Stimulated activated CD4-positive, alpha-beta T cell treated with anti-CD3 and anti-CD28 coated beads, TNF-alpha, amount 100 ng/mL, for 1 hour (primary cell): ENCODE results near the gene MYO1F.
"Not testable (repeated sequence)": the region's sequence is repeated elsewhere in the genome, so short reads cannot be mapped to it uniquely, and the experiment has no call there.

ENCODE experiments used
- DNase-seq, 3 donors: peaks; one replicate each; pipeline ENCODE4 v3.0.0-alpha.2; 2020; ENCODE audit warnings: low read depth in 3 of 3, low spot score in 1 of 3

MYO1F gene

DNA sequence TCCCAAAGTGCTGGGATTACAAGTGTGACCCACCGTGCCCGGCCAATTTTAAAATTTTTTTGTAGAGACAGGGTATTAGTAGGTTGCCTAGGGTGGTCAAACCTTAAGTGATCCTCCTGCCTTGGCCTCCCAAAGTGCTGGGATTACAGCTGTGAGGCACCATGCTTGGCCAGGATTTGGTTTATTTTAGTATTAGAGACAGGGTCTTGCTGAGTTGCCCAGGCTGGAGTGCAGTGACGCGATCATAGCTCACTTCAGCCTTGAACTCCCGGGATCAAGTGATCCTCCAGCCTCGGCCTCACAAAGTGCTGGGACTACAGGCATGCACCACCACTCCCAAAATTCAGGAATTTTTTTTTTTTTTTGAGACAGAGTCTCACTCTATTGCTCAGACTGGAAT is 57.9 kb downstream of the MYO1F start:
- no peak for DNase-seq

DNA sequence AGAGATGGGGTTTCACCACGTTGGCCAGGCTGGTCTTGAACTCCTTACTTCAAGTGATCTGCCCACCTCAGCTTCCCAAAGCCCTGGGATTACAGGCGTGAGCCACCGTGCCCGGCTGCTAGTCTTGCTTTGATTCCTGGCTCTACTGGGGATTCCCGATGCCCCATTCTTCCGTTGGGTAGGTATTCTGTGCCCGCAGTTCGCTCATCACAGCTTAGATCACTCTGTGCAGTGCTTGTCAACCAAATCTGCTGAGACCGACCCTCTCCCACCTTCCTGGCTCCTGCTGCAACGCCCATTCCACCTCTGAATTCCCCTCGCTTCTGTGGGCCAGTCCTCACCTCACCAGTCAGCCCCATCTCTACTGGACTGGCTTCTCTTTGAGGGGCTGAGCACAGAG is 58.7 kb downstream of the MYO1F start:
- DNase-seq = no peak

DNA sequence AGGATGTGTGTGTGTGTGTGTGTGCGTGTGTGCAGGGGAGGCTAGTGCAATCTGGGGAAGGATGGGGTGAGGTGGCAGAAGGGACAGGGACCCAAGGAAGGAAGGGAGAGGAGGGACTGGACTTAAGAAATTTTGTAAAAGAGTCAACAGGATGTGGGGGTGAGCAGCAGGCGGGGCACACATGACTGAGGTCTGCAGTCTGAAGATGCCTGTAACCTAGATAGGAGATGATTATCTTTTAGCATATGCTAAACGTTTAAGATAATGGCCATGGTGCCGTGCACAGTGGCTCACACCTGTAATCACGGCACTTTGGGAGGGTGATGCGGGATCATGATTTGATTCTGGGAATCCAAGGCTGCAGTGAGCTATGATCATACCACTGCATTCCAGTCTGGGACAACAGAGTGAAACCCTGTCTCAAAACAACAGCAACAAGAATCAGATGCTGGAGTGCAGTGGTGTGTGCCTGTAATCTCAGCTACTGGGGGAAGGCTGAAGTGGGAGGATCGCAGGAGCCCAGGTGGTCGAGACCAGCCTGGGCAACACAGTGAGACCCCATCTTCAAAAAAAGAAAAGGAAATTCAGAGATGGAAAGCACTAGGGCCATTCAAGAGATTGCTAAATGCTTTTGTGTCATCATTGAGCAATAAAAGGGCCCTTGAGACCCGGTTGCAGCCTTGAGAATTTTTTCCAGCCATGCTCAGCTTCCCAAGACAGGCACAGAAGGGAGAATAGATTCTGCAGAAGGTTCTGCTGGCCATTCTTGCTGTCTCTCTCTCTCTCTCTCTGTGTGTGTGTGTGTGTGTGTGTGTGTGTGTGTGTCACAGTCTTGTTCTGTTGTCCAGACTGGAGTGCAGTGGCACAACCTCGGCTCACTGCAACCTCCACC is 59.4 kb downstream of the MYO1F start:
- DNase-seq = peak in 1 of 3 donors; percentile 39

DNA sequence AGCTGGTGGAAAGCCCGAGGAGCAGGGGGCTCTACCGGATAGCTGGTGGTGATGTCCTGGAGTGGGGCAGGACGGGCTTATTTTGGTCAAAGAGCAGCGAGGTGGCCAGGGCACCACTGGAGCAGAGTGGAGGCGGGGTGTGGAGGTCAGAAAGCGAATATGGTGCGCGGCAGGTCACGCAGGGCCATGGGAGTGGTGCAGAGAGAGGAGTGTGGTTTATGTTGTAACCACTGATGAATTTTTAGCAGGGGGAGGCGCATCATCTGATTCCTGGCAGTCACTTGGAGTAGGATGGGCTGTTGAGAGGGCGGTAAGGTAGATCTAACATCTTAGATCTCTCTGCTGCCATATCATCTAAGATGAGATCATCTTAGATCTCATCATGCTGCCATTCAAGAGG is 61.9 kb downstream of the MYO1F start:
- peak in 1 of 3 donors; percentile 29 for DNase-seq

DNA sequence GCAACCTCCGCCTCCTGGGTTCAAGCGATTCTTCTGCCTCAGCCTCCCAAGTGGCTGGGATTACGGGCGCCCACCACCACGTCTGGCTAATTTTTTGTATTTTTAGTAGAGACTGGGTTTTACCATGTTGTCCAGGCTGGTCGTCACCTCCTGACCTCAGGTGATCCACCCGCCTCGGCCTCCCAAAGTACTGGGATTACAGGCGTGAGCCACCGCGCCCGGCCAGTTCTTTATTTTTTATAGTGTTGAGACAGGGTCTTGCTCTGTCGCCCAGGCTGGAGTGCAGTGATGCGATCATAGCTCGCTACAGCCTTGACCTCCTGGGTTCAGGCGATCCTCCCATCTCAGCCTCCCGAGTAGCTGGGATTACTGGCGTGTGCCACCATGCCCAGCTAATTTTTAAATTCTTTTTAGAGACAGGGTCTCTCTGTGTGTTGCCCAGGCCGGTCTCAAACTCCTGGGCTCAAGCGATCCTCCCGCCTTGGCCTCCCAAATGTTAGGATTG is 62.7 kb downstream of the MYO1F start:
- DNase-seq = not testable (repeated sequence)

DNA sequence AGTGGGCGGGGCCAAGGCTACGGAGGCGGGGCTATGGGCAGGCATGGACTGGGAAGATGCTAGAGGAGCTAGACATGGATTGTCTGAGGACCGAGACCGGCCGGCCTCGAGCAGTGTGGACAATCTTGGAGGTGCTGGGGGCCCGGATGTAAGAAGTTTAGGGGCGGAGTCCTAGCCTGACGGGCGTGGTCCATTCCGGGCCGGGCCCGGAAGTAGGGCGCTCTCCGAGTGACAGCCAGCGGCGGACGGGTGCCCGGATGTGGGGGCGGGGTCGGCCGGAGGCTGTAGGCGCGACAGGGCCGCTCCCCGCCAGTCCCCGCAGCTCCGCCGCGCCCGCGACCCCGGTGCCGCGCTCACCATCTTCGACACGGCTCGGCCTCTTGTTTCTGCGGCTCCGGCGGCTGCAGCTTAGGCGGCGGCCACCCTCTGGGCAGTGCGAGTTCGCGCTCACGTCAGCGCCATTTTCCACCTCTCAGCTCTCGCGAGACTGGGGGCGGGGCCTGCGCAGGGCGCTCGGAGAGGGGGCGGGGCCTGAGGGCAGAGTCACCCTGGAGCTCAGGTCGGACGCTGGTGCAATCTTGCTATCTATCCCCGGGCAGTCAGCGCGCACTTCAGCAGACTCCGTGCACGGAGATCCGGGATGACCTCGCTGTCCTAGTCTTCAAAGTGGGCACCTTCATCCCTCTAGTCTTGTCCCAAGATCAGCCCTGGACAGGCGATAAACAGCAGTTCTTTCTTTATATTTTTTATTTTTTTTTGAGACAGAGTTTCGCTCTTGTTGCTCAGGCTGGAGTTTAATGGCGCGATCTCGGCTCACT is 63.3 kb downstream of the MYO1F start, which contains the start of gene ZNF414:
TSS of gene ZNF414 (minus strand) at position 481 of the 818 bp plus-strand sequence. CDS start at position 360, 121 bp downstream.
- DNase-seq = peak; percentile 91 to 99 (median 95)

DNA sequence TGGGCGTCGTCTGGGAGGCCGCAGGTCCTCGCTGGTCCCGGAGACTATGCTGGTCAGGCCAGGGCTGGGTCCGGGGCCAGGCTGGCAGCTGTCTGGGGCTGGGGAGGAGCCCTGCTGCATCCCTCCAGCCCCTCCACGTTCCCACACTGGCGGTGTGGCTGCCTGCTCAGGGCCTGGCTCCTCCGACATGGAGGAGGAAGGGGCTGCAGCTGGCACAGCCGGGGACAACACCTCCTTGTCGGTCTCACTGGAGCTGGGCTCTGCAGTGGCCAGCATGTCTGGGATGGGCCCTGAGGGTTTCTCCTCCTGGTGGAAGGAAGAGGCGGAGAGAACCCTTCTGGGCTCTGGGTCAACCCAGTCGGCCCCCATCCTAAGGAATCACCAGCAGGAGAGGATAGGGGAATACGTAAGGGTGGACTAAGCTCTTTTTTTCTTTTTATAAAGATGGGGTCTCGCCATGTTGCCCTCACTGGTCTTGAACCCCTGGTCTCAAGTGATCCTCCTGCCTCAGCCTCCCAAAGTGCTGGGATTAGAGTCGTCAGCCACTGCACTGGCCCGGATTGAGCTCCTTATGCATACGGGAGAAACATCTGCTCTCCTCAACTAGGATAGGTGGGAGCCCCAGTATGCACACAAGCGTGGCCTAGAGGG is 64.1 kb downstream of the MYO1F start:
- DNase-seq = no peak

DNA sequence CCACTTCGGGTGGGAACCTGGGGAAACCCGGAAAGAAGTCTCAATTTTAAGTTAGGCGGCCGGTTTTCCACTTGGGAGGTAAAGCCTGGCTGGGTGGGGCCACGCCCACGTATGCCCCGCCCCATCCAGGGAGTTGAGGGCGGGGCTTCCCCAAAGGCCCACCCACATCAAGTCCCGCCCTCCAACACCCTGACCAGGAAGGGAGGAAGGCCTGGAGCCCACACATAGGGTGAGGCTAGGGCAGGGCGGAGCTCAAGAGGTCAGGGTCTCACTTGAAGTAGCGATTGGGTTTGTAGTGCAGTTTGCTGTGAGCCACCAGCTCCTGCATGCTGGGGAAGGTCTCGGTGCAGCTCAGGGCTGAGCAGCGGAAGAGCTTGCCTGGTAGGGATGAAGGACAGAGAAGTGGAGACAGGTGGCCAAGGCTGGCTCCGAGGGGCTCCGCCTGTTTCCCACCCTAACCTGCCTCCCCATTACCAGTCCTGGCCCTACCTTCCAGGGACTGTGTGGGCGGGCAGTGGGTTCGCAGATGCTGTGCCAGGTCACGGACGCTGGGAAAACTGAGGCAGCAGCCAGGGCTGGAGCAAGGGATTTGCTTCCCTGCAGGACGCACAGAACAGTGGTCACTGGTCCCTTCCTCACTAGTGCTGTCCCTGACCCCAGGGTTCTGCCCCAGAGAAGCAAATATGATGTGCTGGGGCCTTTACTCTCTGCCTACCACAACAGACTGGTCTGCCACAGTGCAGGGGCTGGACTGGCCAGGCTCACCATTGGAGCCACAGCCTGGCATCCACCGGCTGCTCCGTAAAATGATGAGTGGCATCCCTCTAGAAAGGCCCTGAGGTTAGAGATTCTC is 64.9 kb downstream of the MYO1F start:
- DNase-seq = no peak

DNA sequence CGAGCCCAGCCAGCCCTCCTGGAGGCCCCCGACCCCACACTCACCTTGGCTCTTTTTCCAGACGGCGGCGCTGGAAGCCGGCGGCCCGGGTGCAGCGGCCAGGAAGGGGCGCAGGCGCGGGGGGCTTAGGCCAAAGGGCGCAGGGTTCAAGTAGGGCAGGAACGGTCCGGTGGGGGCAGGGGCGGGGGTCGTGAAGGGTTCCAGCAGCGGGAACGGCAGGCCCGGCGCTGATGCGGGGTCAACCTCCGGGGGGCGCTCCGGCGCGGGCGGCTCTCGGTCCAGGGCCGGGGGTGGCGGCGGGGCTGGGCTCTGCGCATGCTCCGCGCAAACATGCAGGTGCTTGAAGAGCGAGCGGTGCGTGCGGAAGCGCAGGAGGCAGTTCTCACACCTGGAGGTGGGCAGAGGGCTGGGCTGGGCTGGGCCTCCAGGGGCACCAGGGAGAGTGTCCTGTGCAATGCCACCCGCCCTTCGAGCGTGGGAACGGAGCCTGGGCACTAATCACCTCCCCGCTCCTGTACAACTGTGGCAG is 65.6 kb downstream of the MYO1F start:
- DNase-seq = no peak

DNA sequence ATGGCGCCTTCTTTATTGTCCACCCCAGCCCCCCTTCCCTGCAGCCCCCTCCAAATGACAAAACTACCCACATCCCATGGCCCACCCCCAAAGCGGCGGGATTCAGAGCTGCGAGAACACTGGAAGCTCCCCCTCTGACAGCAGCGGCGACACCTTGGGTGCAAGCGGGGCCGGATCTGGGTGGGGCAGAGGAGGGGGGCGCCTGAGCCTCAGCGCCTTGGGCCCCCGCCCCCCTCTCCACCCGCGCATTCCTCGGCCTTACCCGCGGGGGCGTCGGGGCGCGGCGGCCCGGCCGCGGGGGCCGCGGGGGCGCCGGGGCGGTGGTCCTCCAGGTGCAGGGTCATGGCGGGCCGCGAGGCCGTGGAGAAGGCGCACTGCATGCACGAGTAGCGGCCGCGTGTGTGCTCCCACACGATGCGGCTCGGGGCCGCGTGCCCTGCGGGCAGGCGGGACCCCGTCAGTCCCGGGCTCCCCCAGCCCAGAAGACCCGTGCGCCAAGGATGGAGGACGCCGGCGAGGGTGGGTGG is 66.6 kb downstream of the MYO1F start:
- DNase-seq = no peak

DNA sequence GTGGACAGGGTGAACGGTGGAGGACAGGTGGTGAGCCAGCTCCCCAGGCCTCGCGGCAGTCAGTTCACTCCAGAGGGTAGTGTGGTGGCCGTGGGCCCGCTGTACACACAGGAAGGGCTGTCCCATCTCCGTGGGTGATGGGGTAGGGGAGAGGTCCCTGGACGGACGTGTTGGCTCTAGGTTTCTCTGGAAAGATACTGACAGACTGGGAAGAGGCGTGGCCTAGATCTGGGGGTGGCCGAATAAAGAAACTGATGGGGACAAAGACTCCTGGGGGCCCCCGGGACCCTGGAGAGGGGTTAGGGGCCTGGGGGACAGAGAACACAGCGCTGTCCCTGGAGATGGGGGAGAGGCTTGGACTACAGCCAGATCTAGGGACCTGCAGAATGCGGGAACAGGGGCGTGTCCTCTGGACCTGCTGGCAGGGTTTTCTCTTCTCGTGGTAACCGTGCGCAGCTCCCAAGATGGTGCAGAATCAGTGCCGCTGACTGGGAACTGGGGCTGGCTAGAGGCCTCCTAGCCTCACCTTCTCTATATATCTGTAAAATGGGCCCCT is 70.8 kb downstream of the MYO1F start:
- no peak for DNase-seq

DNA sequence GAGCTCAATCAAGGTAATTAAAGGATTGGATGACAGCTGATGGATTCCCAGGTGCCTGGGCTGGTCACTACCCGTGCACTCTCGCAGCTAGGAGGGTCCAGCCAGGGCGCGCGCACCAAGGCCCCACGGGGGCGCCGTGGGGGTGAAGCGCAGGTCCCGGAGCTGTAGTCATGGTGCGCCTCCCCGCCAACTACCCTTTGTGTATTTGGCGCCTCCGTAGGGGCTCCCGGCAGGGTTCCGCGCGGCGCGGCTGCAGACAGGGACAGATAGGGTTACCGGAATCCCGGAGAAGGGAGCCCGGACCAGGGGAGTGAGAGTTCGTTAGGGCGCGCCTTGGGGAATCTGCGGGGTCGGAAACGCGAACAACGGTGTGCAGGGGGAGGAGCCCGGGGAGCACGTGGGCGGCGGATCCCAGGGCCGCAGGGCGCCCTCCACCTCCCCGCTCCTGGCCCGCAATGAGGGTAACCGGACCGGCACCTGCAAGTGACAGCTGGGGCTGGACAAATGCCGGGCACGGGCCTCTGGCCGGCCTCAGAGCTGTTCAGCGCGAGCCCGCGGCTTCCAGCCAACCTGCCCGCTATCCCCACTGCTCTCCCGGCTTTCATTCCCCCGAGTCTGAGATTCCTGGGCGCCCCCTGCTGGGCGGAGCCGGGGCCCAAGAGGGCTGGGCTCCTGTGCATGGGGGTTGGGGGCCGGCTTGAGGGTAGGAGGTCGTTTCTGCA is 71.4 kb downstream of the MYO1F start:
- peak in 2 of 3 donors; percentile 41 to 72 for DNase-seq

DNA sequence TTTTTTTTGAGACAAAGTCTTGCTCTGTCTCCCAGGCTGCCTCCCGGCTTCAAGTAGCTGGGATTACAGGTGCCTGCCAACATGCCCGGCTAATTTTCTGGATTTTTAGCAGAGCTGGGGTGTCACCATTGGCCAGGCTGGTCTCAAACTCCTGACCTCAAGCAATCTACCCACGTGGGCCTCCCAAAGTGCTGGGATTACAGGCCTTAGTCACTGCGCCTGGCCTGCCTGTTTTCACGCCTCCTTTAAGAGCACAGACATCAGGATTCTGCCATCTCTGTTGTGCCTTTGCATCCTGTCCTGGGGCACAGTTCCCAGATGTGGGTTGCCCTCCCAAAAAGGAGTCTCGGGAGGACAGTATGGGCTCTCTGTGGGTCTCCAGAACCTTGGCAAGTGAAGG is 72.3 kb downstream of the MYO1F start:
- no peak for DNase-seq

DNA sequence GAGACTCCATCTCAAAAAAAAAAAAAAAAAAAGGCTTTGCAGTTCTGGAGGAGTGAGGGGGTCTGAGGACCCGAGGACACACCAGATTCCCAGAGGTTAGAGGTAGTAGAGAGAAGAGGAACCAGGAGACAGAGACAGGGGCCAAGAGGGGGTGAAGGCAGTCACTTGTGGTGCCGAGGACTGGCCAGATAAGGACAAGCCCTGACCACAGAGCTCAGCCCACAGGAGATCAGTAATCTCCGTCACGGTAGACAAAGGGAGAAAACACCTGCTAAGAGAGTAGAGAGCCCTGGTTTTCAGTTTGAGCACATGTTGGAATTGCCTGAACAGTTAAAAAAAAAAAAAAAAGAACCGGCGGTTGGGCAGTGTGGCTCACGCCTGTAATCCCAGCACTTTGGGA is 73.1 kb downstream of the MYO1F start:
- DNase-seq = no peak

DNA sequence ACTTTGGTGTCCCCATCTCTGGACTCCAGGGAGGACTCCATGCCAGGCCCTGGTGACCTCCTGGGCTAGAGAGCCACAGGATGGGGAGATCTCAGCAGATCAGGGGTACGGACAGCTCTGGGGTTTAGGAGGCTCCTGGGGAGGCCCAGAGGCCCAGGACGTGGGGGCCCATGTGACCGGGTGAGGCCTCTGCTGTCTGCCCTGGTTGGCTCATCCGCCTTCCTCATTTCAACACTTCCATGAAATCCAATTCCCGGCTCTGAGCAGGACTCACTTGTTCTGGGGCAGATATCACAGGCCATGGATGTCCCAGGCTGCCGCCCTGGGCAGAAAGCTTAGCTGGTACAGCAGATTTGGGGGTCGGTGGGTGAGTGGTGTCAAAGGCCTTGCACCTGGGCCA is 73.7 kb downstream of the MYO1F start:
- DNase-seq = no peak

DNA sequence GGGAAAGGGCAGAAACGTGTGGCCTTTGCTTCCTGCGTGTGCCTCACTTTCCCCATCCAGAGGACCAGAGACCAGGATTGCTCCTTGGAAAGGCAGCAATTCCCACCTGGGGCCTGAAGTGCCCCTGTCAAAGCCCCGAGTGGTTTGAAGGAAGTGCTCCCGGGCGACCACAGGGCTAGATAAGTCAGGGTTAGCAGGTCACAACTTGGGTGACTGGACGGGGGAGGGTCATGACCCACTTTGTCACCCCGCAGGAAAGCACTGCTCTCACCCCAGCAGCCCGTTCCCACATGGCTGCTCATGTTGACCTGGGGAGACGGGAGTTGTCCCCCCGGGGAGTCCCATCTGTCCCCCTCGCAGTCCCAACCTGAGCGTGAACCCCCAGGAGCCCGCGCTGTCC is 75.3 kb downstream of the MYO1F start:
- DNase-seq = no peak

DNA sequence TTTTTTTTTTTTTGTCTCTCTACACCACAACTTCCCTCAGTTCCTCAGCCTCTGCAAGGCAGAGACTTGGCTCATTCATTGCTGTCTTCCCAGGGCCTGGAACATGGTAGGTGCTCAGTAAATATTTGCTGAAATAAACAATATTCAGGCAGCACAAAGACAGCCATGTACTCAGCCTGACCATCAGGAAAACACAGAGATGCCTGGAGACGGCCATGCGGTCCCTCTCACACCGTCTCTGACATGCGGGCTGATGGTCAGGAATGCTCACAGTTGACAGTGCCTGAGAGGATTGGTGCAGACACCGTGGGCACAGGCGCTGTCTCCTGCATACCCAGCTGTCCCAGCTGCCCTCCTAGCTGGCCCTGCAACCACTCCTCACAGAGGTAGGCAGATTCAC is 75.7 kb downstream of the MYO1F start:
- DNase-seq = no peak

DNA sequence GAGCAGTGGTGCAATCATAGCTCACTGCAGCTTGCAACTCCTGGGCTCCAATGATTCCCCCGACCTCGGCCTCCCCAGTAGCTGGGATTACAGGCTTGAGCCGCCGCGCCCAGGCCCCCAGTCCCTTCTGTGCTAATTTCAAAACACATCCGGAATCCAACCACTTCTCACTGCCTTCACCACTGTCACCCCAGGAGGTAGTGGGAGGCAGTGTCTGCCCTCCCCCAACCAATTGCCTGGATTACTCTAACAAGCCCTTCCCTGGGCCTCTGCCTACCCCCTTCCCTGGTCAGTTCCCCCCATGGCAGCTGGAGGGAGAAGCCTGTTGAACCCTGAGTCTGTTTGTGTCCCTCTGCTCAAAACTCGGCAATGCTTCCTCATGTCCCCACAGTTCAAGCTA is 77.1 kb downstream of the MYO1F start:
- no peak for DNase-seq
